GM21786 (cell line): ENCODE data around the gene CAP2.
"Not testable (repeated sequence)": the region's sequence is repeated elsewhere in the genome, so short reads cannot be mapped to it uniquely, and the experiment has no call there.

Experiments
- ATAC-seq: cut with Tn5 transposase; IDR thresholded peaks from one replicate; pipeline ENCODE4 v1.9.1; 2021; ENCODE audit not compliant: unreplicated experiment

Gene CAP2

DNA sequence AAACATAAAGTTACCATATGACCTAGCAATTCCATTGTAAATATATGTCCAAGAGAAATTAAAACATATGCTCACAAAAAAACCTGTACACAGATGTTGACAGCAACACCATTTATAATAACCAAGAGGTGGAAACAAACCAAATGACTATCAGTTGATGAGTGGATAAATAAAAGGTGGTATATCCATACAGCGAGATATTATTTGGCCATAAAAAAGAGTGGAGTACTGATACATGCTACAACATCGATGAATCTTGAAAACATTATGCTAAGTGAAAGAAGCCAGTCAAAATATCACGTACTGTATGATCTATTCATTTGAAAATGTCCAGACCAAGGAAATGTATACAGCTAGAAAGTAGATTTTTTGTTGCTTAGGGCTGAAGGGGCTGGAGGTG lies 2.9 kb downstream of the CAP2 start:
- ATAC-seq, result no peak

DNA sequence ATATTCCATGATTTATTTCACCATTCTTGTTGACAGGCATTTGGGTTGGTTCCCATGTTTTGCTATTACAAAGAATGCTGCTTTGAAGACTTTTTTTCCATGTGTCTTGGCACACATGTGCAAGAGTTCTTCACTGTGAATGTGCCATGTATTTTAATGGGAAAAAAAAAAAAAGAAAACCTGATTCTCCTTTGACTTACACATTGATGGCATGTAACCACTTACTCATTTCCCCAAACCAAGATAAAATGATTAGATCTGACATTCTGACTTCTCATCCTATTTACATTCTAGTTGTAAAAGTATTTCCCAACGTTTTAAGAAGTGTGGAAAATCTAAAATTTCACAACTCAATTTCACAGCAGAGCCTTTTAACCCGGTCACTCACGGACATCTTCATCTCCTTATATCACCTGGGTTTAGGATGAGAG lies 4.4 kb downstream of the CAP2 start:
- ATAC-seq, result no peak

DNA sequence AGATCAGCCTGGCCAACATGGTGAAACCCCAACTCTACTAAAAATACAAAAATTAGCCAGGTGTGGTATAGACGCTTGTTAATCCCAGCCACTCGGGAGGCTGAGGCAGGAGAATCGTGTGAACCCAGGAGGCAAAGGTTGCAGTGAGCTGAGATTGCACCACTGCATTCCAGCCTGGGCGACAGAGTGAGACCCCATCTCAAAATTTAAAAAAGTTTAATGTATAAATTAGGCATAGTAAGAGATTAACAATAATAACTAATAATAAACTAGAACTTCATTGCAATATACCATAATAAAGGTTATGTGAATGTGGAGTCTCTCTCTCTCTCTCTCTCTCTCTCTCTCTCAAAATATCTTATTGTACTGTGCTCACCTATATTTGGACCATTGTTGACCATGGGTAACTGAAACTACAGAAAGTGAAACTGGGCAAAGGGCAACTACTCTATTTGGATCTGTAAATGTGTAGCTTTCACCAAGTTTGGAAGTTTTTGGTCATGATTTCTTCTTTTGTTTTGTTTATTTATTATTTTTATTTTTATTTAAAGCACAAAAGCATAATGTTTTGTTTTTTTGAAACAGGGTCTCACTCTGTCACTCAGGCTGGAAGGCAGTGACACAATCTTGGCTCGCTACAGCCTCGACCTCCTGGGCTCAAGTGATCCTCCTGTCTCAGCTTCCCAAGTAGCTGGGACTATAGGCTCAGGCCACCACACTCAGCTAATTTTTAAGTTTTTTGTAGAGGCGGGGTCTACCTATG lies 12.0 kb downstream of the CAP2 start:
- peak; percentile 79 for ATAC-seq

DNA sequence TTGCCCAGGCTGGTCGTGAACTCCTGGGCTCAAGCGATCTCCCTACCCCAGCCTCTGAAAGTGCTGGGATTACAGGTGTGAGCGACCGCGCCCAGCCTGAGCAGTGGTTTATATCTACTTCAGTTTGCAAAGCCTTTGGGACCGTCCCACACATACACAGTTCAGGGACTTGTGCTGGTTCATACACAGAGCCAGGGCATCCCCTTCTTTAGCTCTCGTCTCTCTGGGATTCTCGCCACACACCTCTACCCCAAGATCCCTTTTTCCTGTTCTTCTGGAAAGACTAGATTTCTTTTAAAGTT lies 12.5 kb downstream of the CAP2 start:
- peak; percentile 30 for ATAC-seq

DNA sequence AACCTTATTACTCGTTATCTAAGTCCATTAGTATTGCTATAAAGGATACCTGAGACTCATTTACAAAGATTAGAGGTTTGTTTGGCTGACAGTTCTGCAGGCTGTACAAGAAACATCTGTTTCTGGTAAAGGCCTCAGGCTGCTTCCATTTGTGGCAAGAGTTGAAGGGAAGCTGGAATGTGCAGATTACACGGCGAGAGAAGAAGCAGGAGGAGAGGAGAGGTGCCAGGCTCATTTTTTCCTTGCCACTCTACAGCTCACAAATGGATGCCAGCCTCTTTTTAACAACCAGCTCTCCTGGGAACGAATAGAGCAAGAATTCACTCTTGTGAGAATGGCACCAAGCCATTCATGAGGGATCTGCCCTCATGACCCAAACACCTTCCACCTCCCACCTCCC lies 14.7 kb downstream of the CAP2 start:
- no peak for ATAC-seq

DNA sequence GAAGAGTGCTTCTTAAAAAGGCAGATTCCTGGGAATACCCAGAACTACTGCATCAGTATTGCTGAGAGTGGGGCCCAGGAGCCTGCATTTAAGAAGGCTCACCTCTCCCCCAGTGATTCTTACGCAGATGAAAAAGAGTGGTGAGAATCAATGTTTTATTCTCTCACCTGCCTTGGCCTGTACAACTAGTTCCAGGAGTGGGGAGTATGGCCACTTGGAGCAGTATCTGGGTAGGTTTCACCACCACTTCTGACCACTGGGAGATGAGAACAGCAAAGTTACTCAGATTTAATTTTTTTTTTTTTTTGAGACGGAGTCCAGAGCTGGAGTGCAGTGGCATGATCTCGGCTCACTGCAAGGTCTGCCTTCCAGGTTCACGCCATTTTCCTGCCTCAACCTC lies 16.9 kb downstream of the CAP2 start:
- no peak for ATAC-seq

DNA sequence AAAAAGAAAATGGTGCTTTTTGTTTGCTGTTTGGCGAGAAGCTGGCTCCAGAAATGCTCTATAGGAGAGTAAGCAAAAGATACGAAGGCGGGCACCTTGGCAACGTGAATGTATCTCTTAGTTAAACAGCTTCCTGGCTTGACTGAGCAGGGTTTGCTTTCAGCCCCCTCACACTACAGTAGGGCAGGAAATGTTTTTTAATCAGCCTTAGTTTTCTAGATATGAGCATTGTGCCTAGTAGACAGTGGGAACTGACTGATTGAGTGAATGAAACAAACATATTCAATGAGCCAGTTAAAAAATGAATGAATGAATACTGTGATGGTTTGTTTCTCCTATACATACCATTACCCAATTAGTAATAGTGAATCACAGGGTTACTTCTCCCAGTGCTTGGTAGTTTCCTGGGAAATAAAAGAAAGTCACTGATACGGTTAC lies 19.9 kb downstream of the CAP2 start:
- ATAC-seq, result no peak

DNA sequence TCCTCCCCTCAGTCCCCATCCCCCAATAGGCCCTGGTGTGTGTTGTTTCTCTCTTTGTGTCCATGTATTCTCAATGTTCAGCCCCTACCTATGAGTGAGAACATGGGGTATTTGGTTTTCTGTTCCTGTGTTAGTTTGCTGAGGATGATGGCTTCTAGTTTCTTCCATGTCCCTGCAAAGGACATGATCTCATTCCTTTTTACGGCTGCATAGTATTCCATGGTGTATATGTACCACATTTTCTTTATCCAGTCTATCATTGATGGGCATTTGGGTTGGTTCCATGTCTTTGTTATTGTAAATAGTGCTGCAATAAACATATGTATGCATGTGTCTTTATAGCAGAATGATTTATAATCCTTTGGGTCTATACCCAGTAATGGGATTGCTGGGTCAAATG lies 21.0 kb downstream of the CAP2 start:
- ATAC-seq, result not testable (repeated sequence)

DNA sequence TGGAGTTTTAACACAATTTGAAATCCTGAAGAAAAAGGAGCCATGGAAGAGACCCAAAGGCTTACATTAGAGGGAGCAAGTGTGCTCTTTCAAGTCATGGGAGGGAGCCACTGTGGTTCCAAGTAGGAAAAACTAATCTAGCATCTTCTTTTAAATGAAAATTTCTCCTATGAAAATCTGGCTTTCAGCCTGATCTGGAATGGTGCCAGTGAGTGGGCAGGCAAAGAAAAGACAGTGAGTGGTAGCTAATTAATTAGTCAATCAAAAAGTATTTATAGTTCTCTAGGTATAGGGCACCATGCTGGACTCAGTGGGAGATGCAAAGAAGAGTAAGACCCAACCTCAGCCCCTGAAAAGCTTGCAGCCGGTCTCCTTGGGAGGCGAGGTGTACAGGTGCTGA lies 21.9 kb downstream of the CAP2 start:
- no peak for ATAC-seq

DNA sequence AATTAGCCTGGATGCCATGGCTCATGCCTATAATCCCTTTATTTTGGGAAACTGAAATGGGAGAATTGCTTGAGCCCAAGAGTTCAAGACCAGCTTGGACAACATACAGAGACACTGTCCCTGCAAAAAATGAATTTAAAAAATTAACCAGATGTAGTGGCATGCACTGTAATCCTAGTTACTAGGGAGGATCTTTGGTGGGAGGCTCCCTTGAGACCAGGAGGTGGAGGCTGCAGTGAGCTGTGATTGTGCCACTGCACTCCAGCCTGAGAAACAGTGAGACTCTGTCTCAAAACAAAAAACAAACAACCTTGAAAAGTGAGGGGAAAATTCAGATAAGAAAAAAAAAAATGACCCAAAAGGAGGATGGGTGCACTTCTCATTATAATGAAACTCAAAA lies 23.4 kb downstream of the CAP2 start:
- no peak for ATAC-seq

DNA sequence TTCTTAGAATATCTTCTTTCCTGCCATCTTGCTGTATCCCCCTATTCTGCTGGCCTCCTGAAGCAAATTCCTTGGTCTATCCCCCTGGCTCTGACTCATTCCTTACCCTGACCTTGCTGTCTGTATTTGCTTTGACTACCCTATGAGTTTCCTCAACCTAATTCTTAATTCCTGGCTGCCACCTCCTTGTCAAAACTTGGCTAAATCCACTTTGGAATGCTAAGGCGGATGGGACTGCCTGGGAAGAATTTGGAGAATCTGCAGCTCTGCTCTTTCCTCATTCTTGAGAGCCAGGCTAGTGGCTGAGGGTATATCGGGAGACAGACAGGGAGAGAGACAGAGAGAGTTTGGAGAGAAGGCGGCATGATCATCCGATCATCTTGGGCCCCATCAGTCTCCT lies 24.4 kb downstream of the CAP2 start:
- no peak for ATAC-seq

DNA sequence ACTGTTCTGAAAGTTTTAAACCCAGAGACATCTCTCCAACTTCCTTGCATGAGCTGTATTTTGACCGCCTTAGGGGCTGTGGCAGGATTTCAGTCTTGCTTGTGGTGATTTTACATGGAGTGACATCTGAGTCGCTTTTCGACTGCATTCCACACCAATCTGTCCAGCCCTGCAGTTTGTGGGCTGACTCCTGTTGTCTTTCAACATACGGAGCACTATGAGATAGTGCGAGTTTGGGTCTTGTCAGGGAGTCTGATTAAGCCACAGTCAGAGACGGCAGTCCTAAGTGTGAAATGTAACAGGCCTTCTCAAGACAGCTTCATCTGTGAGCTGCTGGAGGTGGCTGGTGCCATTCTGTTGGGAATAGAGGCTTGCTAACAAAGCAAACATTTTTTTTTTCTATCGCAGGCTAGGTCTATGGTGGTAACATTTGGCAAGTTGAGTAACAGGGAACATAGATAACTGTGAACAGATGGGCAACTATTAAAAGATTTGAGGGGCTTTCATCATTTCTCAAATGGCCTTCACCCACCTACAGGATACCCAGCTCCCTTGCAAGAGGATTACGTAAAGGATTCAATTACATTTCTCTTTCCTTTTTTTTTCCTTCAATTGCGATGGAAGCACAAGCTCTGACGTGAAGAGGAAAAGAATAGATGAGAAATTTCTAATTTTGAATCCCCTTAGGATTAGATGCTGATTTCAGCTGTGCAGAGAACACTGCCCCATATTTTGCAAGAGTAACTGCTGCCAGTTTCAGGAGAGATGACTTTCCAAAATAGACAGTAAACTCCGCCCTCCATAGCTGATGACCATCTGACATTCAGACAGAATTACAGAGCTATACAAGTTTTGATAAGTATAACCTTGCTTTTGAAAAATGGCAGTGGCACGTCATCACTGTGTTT lies 25.1 kb downstream of the CAP2 start:
- ATAC-seq, result no peak

DNA sequence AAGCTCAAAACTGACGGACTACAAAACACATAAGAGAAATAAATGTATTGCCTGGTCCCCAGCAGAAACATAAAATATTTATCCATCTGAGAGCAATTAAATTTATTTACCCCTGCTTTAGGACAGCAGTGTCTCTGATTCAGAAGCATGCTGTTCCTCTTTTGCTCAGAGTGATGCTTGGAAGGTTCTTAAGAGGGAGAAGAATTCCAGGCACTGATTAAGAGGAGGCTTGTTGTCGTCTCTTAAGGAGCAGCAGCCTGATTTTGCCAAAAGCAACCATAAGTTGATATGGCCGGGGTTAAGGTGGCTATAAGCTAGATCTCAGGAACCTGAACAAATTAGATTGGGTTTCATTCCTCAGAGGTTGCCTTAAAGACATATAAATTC lies 25.8 kb downstream of the CAP2 start:
- ATAC-seq, result no peak

DNA sequence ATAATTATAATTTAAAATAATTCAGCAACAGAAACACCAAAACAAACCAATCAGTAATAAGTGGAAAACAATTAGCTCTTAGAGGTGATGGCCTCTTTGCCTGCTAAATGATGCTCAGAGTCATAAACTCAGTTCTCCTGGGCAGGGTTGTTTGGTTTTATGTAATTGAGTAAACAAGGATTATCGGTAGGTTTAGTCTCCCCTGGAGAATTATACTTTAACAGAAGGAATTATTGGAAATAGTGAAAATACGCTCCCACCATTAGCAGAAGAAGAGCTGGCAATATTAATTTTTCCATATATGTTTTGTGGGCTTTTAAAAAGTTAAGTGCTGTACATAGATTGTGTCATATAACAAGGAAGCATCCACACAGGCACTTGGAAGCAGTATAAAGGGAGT lies 27.0 kb downstream of the CAP2 start:
- ATAC-seq, result no peak

DNA sequence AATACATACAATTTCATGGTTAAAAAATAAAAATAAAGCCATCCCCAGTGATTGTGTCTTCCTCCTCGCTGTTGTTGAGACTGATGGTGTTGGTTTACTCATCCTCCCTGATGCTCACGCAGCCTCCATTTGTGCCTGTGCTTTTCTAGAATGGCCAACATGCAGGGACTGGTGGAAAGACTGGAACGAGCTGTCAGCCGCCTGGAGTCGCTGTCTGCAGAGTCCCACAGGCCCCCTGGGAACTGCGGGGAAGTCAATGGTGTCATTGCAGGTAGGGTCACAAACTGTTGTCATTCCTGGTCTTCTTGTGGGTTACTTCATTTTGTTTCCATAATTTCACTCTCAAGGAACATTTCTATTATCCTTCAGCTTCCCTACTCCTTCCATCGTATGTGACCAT lies 28.0 kb downstream of the CAP2 start:
- no peak for ATAC-seq

DNA sequence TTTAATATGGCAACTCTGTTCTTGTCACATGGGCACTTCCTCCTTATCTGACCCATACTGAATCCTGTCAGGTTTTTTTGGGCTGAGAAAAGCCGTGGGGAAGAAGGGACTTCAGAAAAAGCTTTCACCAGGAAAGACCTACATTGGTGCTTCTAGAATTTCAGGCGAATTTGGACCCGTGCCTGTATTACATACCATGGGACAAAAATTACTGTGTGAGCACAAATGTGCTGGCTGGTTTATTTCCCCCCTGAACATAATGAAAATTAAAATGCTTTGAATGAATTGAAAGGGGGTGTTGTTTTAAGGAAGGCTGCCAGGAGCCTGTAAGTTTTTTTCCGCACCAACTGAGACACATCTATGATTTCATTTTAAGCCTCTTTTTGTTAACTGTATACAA lies 29.6 kb downstream of the CAP2 start:
- ATAC-seq, result no peak

DNA sequence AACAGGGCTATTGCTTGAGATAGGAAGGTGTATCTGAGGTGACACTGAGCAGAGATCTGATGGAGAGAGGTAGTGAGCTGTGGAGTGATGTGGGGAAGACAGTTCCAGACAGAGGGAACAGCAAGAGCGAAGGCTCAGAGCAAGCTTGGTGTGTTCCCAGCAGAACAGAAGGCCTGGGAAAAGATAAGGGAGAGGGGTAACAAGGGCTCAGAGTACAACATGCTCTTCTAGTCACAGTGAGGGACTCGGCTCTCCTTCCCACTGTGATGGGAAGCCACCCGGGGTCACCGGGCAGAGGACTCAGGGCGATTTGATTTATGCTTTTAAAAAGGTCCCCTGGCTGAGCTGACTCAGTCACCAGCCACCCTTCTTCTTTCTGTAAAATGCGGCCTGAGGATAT lies 33.7 kb downstream of the CAP2 start:
- no peak for ATAC-seq

DNA sequence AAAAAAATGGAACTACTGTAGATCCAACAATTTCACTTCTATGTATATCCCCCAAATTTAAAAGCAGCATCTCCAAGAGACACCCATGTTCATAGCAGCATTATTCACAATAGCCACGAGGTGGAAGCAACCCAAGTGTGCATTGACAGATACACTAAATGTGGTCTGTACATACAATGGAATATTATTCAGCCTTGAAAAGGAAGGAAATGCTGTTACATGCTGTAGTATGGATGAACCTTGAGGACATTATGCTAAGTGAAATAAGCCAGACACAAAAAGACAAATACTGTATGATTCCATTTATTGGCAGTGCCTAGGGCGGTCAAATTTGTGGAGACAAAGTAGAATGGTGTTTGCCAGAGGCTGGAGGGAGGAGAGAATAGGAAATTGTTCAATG lies 34.2 kb downstream of the CAP2 start:
- no peak for ATAC-seq

DNA sequence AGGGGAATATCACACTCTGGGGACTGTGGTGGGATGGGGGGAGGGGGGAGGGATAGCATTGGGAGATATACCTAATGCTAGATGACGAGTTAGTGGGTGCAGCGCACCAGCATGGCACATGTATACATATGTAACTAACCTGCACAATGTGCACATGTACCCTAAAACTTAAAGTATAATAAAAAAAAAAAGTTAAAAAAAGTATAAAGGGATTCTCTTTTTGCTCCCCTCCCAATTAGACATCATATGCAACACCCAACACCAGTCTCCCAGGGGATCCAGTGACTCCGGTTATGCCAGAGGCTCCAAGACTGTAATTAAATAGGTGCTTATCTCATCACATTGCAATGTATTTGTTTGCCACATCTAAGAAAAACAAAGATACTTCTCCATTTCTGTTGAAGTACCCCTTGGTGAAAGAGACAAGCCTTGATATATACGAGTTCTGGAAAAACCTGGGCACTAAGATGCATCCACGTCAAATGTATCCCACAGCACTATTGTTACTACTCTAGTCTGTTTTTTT lies 35.3 kb downstream of the CAP2 start:
- ATAC-seq, result not testable (repeated sequence)

DNA sequence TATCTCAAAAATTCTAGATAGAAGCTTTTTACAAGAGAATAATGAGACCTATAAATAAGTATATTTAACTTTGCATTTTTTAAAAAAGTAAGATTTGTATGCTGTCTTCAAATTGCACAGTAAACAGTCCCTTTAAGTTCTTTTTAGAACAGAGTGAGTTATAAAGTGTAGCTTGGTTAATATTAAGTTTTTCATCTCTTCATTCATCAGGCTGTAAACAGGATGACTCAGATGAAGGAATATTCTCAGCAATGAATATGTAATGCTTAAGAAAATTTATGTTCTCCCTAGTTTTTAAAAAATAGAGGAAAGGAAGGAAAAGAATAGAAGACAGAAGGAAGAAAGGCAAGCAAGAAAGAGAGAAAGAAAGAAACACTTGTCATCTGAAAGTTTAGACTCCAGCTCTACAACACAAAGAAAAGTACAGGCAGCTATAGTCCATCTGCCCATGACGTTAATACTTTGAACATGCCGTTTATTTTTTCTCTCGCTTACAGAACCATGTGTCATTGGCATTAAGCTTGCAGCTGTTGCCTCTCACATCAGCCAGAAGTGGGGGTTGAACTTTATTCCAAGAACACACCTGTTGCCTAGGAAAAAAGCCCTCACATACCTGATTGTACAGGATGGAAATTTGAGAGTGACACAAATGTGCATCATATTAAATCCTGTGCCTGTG lies 36.1 kb downstream of the CAP2 start:
- no peak for ATAC-seq

DNA sequence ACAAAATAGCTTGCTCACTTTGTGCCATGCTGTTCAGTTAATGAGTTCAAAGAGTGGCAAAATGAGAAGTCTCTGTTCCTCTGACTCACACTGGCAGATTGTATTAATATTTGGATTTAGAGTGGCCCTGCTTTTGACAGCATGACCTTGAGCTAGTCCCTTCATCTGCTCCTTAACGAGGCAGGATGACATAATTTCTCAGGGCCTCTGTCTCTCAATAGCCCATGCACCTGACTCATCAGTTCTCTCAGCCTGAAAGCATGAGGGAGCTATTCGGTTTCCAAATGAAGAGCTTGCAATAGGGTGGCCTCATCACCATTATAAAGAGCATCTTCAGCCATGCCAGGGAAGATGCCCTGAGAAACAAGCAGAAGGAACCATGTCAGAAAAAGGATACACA lies 38.2 kb downstream of the CAP2 start:
- no peak for ATAC-seq

DNA sequence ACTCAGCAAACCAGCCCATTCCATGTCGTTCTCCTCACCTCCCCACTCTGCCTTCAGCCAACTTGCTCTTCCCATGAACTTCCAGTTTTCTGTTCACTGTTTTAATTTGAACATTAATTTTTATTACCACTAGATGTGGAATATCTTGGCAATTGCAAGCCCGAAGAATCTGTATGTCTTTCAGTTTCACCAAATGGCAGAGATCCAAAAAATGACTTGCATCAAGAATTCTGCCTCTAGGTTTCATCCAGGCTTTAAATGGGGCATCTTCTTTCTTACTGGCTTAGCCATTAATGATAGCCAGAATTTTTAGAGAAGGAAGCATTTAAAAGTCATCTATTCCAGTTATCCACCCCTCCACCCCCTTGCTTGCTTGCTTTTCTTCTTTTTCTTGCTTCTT lies 39.0 kb downstream of the CAP2 start:
- no peak for ATAC-seq
